Adipocyte (in vitro differentiated cells): ENCODE results near the gene PIK3C3.

Experiments
- DNase-seq: peaks from one replicate; pipeline ENCODE4 v3.0.0-alpha.2; 2015; ENCODE audit warnings: low read depth
- H3K27me3 ChIP-seq: replicated peaks from 2 replicates; pipeline ENCODE4 v1.7.0; 2013; ENCODE audit warnings: mild to moderate bottlenecking, low read length, moderate library complexity; ENCODE audit not compliant: control insufficient read depth, insufficient read depth
- H3K36me3 ChIP-seq: 2 replicates; pipeline ENCODE4 v1.7.0; 2013; ENCODE audit warnings: low read length, mild to moderate bottlenecking, moderate library complexity; ENCODE audit not compliant: control insufficient read depth, insufficient read depth, severe bottlenecking
- H3K4me1 ChIP-seq: 2 replicates; pipeline ENCODE4 v1.7.0; 2013; ENCODE audit warnings: mild to moderate bottlenecking, low read length, moderate library complexity; ENCODE audit not compliant: control insufficient read depth, insufficient read depth
- H3K4me3 ChIP-seq: 2 replicates; pipeline ENCODE4 v1.7.0; 2013; ENCODE audit warnings: mild to moderate bottlenecking, low read length, moderate library complexity
- H3K9ac ChIP-seq: 2 replicates; pipeline ENCODE4 v1.7.0; 2013; ENCODE audit warnings: mild to moderate bottlenecking, low read length, moderate library complexity
- H3K9me3 ChIP-seq: 2 replicates; pipeline ENCODE4 v1.7.0; 2013; ENCODE audit warnings: mild to moderate bottlenecking, low read length, moderate library complexity; ENCODE audit not compliant: control insufficient read depth

PIK3C3 gene

DNA sequence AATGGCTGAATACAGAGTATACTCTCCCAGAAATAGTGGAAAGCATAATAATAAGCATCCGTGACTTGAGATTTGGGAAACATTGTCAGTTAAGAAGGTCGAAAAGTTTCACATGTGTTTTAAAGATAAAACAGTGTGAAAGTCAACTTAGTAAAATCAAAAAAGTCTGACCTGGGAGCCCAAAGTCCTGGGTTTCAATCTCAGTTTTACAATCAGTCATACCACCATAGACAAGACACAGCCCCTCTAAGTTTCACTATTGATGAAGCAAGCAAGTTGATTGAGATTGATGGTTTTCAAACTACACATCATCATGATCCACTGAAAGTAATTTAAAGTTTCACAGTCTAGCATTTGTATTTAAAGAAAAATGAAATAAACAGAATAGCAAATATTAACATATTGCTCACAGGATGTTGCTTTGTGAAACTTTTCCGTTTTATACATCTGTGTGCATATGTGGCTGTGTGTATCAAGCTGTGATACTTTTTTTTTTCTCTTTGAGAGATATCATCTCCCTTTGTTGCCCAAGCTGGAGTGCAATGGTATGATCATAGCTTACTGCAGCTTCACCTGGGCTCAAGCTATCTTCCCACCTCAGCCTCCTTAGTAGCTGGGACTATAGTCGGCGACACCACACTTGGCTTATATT lies 71.1 kb downstream of the PIK3C3 start:
- Histone ChIP-seq H3K4me3 (no peak overlapping the region), H3K4me1 (no peaks in the 10 kb centered on the region), H3K27me3 (no peaks in the 10 kb centered on the region), H3K36me3 (peaks cover 57% of the 10 kb centered on the region), H3K9me3 (no peaks in the 10 kb centered on the region), H3K9ac (no peak overlapping the region)
- no peak for DNase-seq

DNA sequence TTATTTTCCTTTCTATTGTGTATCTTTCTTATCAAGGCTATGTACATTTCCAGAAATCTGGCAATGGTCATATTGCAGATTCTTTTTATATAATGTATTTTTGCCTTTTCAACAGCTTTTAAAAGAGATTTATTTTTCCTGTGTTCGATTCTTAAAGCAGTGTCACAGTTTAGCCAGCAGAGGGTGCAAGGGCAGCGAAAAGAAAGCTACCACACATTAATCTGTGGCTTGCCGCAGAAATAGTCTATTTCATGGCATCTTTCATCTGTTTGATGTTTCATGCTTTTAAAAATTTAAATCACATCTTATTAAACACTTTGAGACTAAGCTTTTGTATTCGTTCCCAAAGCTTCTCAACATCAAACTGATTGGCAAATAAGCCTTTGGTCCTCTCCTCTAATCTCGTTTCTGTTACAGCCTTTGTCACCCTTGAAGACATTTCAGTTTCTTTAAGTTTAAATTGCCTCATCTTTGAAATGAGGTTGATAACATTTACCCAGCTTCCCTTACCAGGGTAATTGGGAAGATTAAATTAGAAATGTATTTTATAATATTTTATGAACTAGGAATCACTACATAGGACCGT lies 73.3 kb downstream of the PIK3C3 start:
- DNase-seq: peak; percentile 74
- no peaks in the 10 kb centered on the region for H3K9me3 ChIP-seq
- no peak overlapping the region for H3K9ac ChIP-seq
- no peaks in the 10 kb centered on the region for H3K27me3 ChIP-seq
- peaks cover 51% of the 10 kb centered on the region for H3K36me3 ChIP-seq
- no peaks in the 10 kb centered on the region for H3K4me1 ChIP-seq
- H3K4me3 ChIP-seq: no peak overlapping the region

DNA sequence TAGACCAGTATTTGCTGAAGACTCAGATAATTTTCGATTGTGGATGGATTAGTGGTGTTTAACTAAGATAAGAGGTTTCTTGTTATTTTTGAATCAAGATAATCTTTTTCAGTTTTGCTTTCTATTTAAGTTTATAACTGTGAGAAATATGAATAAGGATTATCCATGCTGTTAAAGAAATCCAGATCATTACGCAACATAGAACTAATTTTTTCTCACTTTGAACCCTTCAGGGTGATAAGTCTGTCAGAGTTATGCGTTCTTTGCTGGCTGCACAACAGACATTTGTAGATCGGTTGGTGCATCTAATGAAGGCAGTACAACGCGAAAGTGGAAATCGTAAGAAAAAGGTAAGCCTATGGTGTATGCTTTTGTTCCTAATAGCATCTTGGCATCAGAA lies 74.1 kb downstream of the PIK3C3 start:
- no peaks in the 10 kb centered on the region for H3K4me1 ChIP-seq
- H3K27me3 ChIP-seq: no peaks in the 10 kb centered on the region
- H3K4me3 ChIP-seq: no peak overlapping the region
- H3K36me3 ChIP-seq: peaks cover 53% of the 10 kb centered on the region
- H3K9me3 ChIP-seq: no peaks in the 10 kb centered on the region
- no peak overlapping the region for H3K9ac ChIP-seq
- no peak for DNase-seq

DNA sequence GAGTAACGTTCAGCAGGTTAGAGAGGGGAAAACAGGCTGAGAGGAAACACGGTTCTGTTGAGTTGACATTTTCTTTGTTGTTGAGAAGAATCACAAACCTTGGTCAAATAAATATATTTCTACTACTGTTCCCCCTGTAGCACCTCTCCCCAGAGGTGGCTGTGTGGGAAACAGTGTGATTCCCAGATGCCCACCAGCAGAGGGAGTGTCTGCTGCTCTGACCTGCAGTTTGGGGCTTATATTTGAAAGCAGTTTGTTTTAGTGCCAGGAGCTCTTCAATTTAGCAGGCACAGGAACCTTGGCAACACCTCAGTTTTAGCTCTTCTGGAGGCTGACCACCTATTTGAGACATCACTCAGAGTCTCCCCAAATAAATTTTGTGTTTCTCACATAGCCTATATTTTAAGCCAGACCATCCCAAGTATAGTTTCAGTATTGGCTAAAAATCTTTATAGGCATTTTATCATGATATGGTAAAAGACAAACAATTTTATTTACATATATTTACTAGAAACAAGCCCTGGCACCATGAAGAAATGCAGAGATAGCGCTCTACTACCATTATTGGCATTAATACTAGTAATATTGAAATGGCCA lies 75.7 kb downstream of the PIK3C3 start:
- Histone ChIP-seq H3K9ac (no peak overlapping the region), H3K27me3 (no peaks in the 10 kb centered on the region), H3K9me3 (no peaks in the 10 kb centered on the region), H3K4me3 (no peak overlapping the region), H3K4me1 (no peaks in the 10 kb centered on the region), H3K36me3 (peaks cover 60% of the 10 kb centered on the region)
- peak; percentile 50 for DNase-seq

DNA sequence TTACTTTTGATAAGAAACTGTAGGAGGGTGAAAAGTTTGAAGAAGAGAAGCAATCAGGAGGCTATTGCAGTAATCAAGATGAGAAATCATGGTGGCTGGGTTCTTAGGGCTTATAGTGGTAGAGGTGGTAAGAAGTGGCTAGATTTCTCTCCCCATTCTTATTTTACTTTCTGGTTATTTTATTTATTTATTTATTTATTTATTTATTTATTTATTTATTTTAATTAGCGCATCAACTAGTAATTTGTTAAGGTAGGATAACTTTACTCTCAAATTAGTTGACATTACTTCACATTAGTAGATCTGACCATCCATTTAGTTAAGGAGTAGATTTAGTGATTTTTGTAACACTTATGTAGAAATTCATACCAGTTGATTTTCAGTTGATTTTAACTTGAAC lies 77.4 kb downstream of the PIK3C3 start:
- DNase-seq: no peak
- H3K27me3 ChIP-seq: no peaks in the 10 kb centered on the region
- no peak overlapping the region for H3K4me3 ChIP-seq
- no peak overlapping the region for H3K9ac ChIP-seq
- no peaks in the 10 kb centered on the region for H3K4me1 ChIP-seq
- H3K9me3 ChIP-seq: no peaks in the 10 kb centered on the region
- H3K36me3 ChIP-seq: peaks cover 65% of the 10 kb centered on the region

DNA sequence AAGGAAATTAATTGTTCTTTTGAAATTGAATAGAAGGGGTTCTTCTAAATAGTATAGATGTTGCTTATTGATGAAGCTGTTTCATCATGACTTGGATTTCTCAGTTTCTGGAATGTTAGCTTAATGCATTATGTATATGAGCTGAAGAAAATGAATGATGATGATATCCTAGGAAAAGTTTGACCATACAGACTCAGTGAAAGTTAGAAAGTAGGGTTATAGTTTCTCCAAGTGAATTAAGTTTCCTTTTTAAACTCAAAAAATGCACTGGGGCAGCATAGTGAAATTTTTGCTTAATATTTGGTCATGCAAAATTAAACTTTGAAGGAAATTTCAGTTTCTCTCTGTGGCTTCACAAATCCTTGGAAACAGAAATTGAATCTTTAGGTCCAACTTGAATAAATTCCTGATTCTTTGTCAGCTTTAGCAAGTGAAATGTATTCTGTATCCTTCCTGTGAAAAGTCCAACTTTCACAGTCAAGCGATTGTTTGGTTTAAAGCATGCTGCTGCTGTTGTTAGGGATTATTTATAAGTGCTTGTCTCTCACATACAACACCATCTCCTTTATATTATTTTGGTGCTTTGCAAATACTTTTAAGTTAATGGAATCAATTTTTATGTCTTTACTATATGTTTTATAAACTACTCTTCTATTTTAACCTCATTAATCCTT lies 78.2 kb downstream of the PIK3C3 start:
- no peaks in the 10 kb centered on the region for H3K27me3 ChIP-seq

DNA sequence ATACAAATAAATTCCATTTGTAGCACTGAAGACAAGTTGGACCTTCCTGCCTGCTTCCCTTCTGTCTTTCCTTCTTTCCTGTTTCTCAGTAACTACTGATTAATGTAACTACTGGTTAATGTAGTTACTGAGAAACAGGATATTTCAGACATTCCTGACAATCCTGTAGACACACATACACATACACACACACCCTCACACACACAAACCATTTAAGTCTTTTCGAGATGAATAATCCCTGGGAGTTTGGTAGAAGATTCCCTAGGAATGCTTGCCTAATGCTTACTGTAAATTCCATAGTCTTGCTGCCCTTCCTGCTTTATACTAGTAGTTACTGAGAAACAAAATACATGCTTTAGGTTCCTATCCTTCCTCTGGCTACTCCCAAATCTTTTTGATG lies 83.9 kb downstream of the PIK3C3 start:
- Histone ChIP-seq H3K4me3 (no peak overlapping the region), H3K9ac (peak overlapping the region; percentile 41), H3K4me1 (peaks cover 11% of the 10 kb centered on the region), H3K9me3 (no peaks in the 10 kb centered on the region), H3K36me3 (peaks cover 95% of the 10 kb centered on the region), H3K27me3 (no peaks in the 10 kb centered on the region)
- DNase-seq: peak; percentile 78

More for the DNA sequence above, 78.2 kb downstream of the PIK3C3 start:
- no peak for DNase-seq
- Histone ChIP-seq H3K4me3 (no peak overlapping the region), H3K4me1 (no peaks in the 10 kb centered on the region), H3K36me3 (peaks cover 73% of the 10 kb centered on the region), H3K9me3 (no peaks in the 10 kb centered on the region), H3K9ac (no peak overlapping the region)

DNA sequence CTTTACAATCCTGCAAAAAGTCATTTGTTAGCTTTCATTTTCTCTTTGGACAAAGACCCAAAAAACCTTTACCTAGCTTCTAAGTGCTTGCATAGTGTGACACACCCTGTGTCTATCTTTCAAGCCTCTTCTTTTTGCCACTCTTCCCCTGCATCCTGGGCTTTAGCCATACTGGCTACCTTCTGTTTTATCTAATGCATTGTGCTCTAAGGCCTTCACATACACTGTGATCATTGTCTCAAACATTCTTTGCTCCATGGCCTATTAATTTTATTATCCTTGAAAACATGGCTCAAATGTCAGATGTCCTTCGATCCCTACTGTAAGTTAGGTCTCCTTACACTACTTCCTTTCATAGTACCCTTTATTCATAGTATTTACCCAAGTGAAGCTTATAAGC lies 84.4 kb downstream of the PIK3C3 start:
- Histone ChIP-seq H3K4me3 (no peak overlapping the region), H3K36me3 (peaks cover 95% of the 10 kb centered on the region)

DNA sequence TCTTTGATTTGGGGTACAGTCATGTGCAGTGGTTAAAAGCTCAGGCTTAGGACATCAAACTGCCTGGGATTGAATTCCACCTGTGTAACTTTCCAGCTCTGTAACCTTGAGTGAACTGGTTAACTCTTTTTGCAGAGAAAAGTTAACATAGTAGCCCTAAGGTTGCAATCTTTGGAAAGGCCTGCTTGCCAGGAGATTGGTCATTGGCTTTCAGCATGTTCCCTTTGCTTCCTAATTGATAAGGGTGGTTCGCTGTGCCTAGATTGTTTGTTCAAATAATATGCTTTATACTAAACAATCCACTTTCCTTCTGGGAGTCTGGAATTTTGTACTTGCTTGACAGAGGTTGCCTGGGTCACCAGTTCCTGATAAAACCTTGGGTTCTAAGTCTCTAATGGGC lies 86.8 kb downstream of the PIK3C3 start:
- Histone ChIP-seq H3K4me3 (no peak overlapping the region), H3K9ac (no peak overlapping the region), H3K27me3 (no peaks in the 10 kb centered on the region), H3K36me3 (peaks cover 86% of the 10 kb centered on the region), H3K9me3 (no peaks in the 10 kb centered on the region), H3K4me1 (peaks cover 20% of the 10 kb centered on the region)
- no peak for DNase-seq

More for the DNA sequence above, 84.4 kb downstream of the PIK3C3 start:
- Histone ChIP-seq H3K9me3 (no peaks in the 10 kb centered on the region), H3K9ac (no peak overlapping the region), H3K27me3 (no peaks in the 10 kb centered on the region), H3K4me1 (peaks cover 11% of the 10 kb centered on the region)
- DNase-seq: no peak

DNA sequence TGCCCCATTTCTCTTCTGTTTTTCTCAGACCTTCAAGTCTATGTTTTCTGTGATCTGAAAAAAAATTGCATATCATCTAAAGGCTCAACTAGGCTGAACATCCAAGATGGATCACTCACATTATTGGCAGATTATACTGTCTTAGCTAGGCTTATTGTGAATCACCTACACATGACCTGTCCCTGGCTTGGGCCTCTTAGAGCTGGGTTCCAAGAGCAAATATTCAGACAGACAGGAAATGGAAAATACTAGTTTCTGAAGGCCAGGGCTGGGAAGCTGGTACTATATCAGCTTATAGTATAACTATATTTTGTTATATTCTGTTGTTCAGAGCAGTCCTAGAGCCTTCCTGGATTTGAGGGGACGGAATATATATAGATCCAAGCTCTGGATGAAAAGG lies 90.3 kb downstream of the PIK3C3 start:
- Histone ChIP-seq H3K9me3 (no peaks in the 10 kb centered on the region), H3K36me3 (peaks cover 72% of the 10 kb centered on the region), H3K4me3 (no peak overlapping the region), H3K4me1 (peaks cover 25% of the 10 kb centered on the region), H3K9ac (no peak overlapping the region), H3K27me3 (no peaks in the 10 kb centered on the region)
- no peak for DNase-seq

DNA sequence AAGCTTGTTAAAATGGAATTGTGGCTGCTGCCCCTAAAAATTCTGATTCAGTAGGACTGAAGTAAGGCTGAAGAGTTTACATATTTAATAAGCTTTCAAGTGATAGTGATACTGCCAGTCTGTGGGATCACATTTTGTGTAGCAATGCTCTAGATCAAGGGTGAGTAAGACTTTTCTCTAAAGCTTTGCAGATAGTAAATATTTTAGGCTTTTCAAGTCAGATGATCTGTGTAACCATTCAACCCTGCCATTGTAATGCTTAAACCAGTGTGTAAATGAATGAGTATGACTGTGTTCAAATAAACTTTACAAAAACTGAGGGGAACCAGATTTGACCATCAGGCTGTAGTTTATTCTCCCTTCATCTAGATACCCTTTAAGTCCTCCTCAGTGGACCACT lies 92.7 kb downstream of the PIK3C3 start:
- Histone ChIP-seq H3K4me1 (peaks cover 25% of the 10 kb centered on the region), H3K9ac (no peak overlapping the region), H3K9me3 (no peaks in the 10 kb centered on the region), H3K36me3 (peaks cover 60% of the 10 kb centered on the region), H3K4me3 (peak overlapping the region; percentile 2), H3K27me3 (no peaks in the 10 kb centered on the region)
- peak; percentile 41 for DNase-seq
